H1 (cell line): ENCODE measurements around the gene GRIK1. TPM values are rescaled to one million over a fixed set of nuclear protein-coding genes. Genes with fewer than 3 reads are reported as not detected.

Source experiments
- CTCF ChIA-PET: fragments of 300-600 bp; sonication (Branson Sonifier 250); formaldehyde crosslinking; loops from one replicate; lab custom pipeline; 2021; ENCODE audit not compliant: partially characterized antibody; lab: Charles Lee
- POLR2A ChIA-PET: fragments of 300-600 bp; sonication (Branson Sonifier 250); formaldehyde crosslinking; loops from one replicate; lab custom pipeline; 2021; ENCODE audit warnings: inconsistent platforms; ENCODE audit not compliant: partially characterized antibody; lab: Charles Lee
- DNase-seq, 2 experiments: peaks; one replicate each; pipeline versions ENCODE4 v3.0.0 to v3.0.0-alpha.2; 2010 to 2022; ENCODE audit warnings: low spot score in 2 of 2, low read depth in 1 of 2, mixed read lengths in 1 of 2
- FAIRE-seq: peaks from 2 replicates; lab custom pipeline; 2011; peaks lifted over from hg19 to GRCh38; lab: Jason Lieb, UNC
- H2AFZ ChIP-seq: 2 replicates; pipeline ENCODE4 v1.8.1; 2012; ENCODE audit warnings: low read length, inconsistent platforms
- H2AK5ac ChIP-seq: 2 replicates; pipeline ENCODE4 v1.6.1; 2013; ENCODE audit warnings: low read depth, low read length
- H2BK120ac ChIP-seq: replicated peaks from 2 replicates; pipeline ENCODE3; 2013; ENCODE audit warnings: low read depth, low read length, inconsistent platforms
- H2BK12ac ChIP-seq: 2 replicates; pipeline ENCODE4 v1.6.1; 2013; ENCODE audit warnings: low read depth, low read length
- H2BK15ac ChIP-seq: 2 replicates; pipeline ENCODE4 v1.6.1; 2013; ENCODE audit warnings: low read length
- H2BK20ac ChIP-seq: 2 replicates; pipeline ENCODE4 v1.6.1; 2013; ENCODE audit warnings: low read length
- H2BK5ac ChIP-seq: 2 replicates; pipeline ENCODE4 v1.6.1; 2013; ENCODE audit warnings: low read depth, low read length
- H3K14ac ChIP-seq: 2 replicates; pipeline ENCODE4 v1.6.1; 2013; ENCODE audit warnings: inconsistent platforms; ENCODE audit not compliant: insufficient read length
- H3K18ac ChIP-seq: 2 replicates; pipeline ENCODE4 v1.6.1; 2013; ENCODE audit warnings: low read length; ENCODE audit errors: extremely low read depth
- H3K23ac ChIP-seq: 2 replicates; pipeline ENCODE4 v1.6.1; 2013; ENCODE audit warnings: inconsistent platforms; ENCODE audit not compliant: insufficient read length
- H3K23me2 ChIP-seq: 2 replicates; pipeline ENCODE4 v1.6.1; 2013; ENCODE audit warnings: low read depth, low read length
- H3K27ac ChIP-seq: 2 replicates; pipeline ENCODE4 v1.6.1; 2011; ENCODE audit warnings: low read depth, low read length, inconsistent platforms
- H3K27me3 ChIP-seq, 4 experiments: replicated peaks in 1 of 4; 1 replicate in 1 of 4; 2 replicates in 3 of 4; pipeline versions ENCODE4 v1.6.1 to v1.8.1; 2011 to 2013; ENCODE audit warnings: low read length in 3 of 4, mild to moderate bottlenecking in 3 of 4, inconsistent platforms in 2 of 4, mixed read lengths in 2 of 4, moderate library complexity in 1 of 4; ENCODE audit not compliant: control insufficient read depth in 3 of 4, insufficient read depth in 3 of 4; ENCODE audit errors: extremely low read depth in 1 of 4
- H3K36me3 ChIP-seq, 4 experiments: 2 replicates each; pipeline versions ENCODE4 v1.6.1 to v1.8.1; 2011 to 2013; ENCODE audit warnings: mild to moderate bottlenecking in 4 of 4, low read length in 3 of 4, moderate library complexity in 2 of 4, control low read depth in 1 of 4, inconsistent platforms in 1 of 4; ENCODE audit not compliant: insufficient read depth in 4 of 4, control insufficient read depth in 2 of 4
- H3K4ac ChIP-seq: replicated peaks from 2 replicates; pipeline ENCODE3; 2013; ENCODE audit warnings: low read length, low read depth, mixed read lengths, inconsistent platforms; ENCODE audit not compliant: insufficient read length
- H3K4me1 ChIP-seq, 4 experiments: replicated peaks in 1 of 4; 1 replicate in 1 of 4; 2 replicates in 3 of 4; pipeline versions ENCODE4 v1.6.1 to v1.8.1; 2011 to 2013; ENCODE audit warnings: low read length in 3 of 4, inconsistent platforms in 2 of 4, mixed read lengths in 1 of 4; ENCODE audit not compliant: insufficient read depth in 4 of 4, control insufficient read depth in 3 of 4
- H3K4me2 ChIP-seq, 2 experiments: 2 replicates each; pipeline versions ENCODE4 v1.6.1 to v1.8.1; 2011 to 2013; ENCODE audit warnings: low read depth in 2 of 2, low read length in 2 of 2, control low read depth in 1 of 2, inconsistent platforms in 1 of 2, mild to moderate bottlenecking in 1 of 2; ENCODE audit not compliant: insufficient read depth in 1 of 2
- H3K4me3 ChIP-seq, 4 experiments: fragments of 200-600, 300-600 bp in 1 of 4; sonication (generic), shearing (Covaris generic), sonication (Bioruptor Twin) in 1 of 4; 2 replicates each; pipeline versions ENCODE4 v1.5.1 to v1.8.1; 2011 to 2016; ENCODE audit warnings: low read length in 4 of 4, low read depth in 3 of 4, control low read depth in 2 of 4, inconsistent platforms in 2 of 4, mild to moderate bottlenecking in 2 of 4, mixed read lengths in 1 of 4, moderate library complexity in 1 of 4; ENCODE audit not compliant: insufficient read depth in 2 of 4; ENCODE audit errors: extremely low read depth in 1 of 4
- H3K56ac ChIP-seq: replicated peaks from 2 replicates; pipeline ENCODE3; 2013; ENCODE audit warnings: low read depth, mild to moderate bottlenecking, mixed read lengths, low read length, inconsistent platforms; ENCODE audit not compliant: insufficient read length
- H3K79me1 ChIP-seq: 2 replicates; pipeline ENCODE4 v1.6.1; 2013; ENCODE audit warnings: low read depth, low read length, control low read depth
- H3K79me2 ChIP-seq, 2 experiments: 2 replicates each; pipeline versions ENCODE4 v1.6.1 to v1.8.1; 2012 to 2013; ENCODE audit warnings: low read length in 2 of 2, mild to moderate bottlenecking in 2 of 2, inconsistent platforms in 1 of 2; ENCODE audit not compliant: insufficient read depth in 2 of 2, control insufficient read depth in 1 of 2
- H3K9ac ChIP-seq, 4 experiments: replicated peaks in 1 of 4; 1 replicate in 1 of 4; 2 replicates in 3 of 4; pipeline versions ENCODE4 v1.6.1 to v1.8.1; 2011 to 2013; ENCODE audit warnings: low read depth in 3 of 4, low read length in 3 of 4, control low read depth in 2 of 4, mild to moderate bottlenecking in 2 of 4, moderate library complexity in 2 of 4, inconsistent platforms in 1 of 4; ENCODE audit errors: extremely low read depth in 1 of 4
- H3K9me3 ChIP-seq, 2 experiments: 2 replicates each; pipeline versions ENCODE4 v1.6.1 to v1.8.1; 2012 to 2013; ENCODE audit warnings: mild to moderate bottlenecking in 2 of 2, moderate library complexity in 2 of 2, control low read depth in 1 of 2, inconsistent platforms in 1 of 2, low read depth in 1 of 2, low read length in 1 of 2, mixed read lengths in 1 of 2; ENCODE audit not compliant: insufficient read depth in 2 of 2
- H4K20me1 ChIP-seq, 2 experiments: replicated peaks in 1 of 2; 2 replicates each; pipeline versions ENCODE3 to v1.8.1; 2011 to 2013; ENCODE audit warnings: inconsistent platforms in 2 of 2, low read length in 2 of 2, mild to moderate bottlenecking in 1 of 2; ENCODE audit not compliant: insufficient read depth in 2 of 2, control insufficient read depth in 1 of 2
- H4K5ac ChIP-seq: 2 replicates; pipeline ENCODE4 v1.6.1; 2013; ENCODE audit warnings: low read length, low read depth, mixed read lengths, inconsistent platforms; ENCODE audit not compliant: insufficient read length
- H4K8ac ChIP-seq: 2 replicates; pipeline ENCODE4 v1.8.0; 2013; ENCODE audit warnings: mild to moderate bottlenecking, moderate library complexity, low read length, inconsistent platforms; ENCODE audit not compliant: insufficient read depth; ENCODE audit errors: extremely low read depth
- H4K91ac ChIP-seq: replicated peaks from 2 replicates; pipeline ENCODE3; 2013; ENCODE audit warnings: low read length, mixed read lengths, inconsistent platforms; ENCODE audit not compliant: insufficient read length
- CREB1 ChIP-seq: IDR thresholded peaks from 2 replicates; pipeline ENCODE4 v1.6.1; 2012; ENCODE audit warnings: inconsistent platforms
- EGR1 ChIP-seq: IDR thresholded peaks from 2 replicates; pipeline ENCODE4 v1.6.1; 2011; ENCODE audit warnings: low read depth, low read length, borderline replicate concordance
- EZH2 ChIP-seq: fragments of 200-600 bp; sonication (generic); IDR thresholded peaks from 2 replicates; pipeline ENCODE4 v1.7.1; 2012; ENCODE audit warnings: low read depth, mild to moderate bottlenecking, moderate library complexity, low read length, inconsistent platforms; ENCODE audit not compliant: severe bottlenecking
- KDM1A ChIP-seq: fragments of 200-600, 300-600 bp; sonication (generic); IDR thresholded peaks from 2 replicates; pipeline ENCODE4 v1.7.1; 2016; ENCODE audit warnings: mild to moderate bottlenecking, low read length, borderline replicate concordance
- KDM5A ChIP-seq: fragments of 200-600 bp; IDR thresholded peaks from 2 replicates; pipeline ENCODE4 v1.7.1; 2012; ENCODE audit warnings: mild to moderate bottlenecking, low read length, inconsistent platforms, mixed read lengths
- WGBS, 2 experiments: shearing (Covaris generic) in 1 of 2; methylation state at CpG; one replicate each; pipeline versions ENCODE4 v1.1.6 to v1.1.7; 2013 to 2015; ENCODE audit warnings: low lambda C conversion rate in 2 of 2, mixed read lengths in 2 of 2, inconsistent platforms in 1 of 2, low coverage in 1 of 2, missing lambda C conversion rate in 1 of 2; ENCODE audit not compliant: insufficient replicate concordance in 2 of 2, insufficient coverage in 1 of 2, insufficient read length in 1 of 2; ENCODE audit errors: extremely low coverage in 1 of 2, missing lambda C conversion rate in 1 of 2; 5-methylcytosine and 5-hydroxymethylcytosine counted together
- polyA plus RNA-seq, 7 experiments: library from polyadenylated mRNA; depleted of rRNA in 3 of 7; stranded (reverse) in 5 of 7; unstranded in 2 of 7; fragments of >200 nt in 5 of 7; fragments of 200-250 nt in 2 of 7; gene quantifications; 1 replicate in 5 of 7; 2 replicates in 1 of 7; 4 replicates in 1 of 7; pipeline versions ENCODE4 v1.2.1 to v1.2.3, GENCODE V29; 2011 to 2013; ENCODE audit warnings: missing spikeins in 2 of 7, mixed read lengths in 2 of 7
- total RNA-seq: library from RNA; stranded (reverse); fragmentation: NEBNext Ultra II Directional; extraction: Animal tissue kit (Norgen Biotek cat#: 25700); gene quantifications from 2 replicates; pipeline ENCODE4 v1.2.1, GENCODE V29; 2021

The GRIK1 gene
- total and polyA plus RNA-seq, 2 of the 8 experiments (the other 6 are each of a cell fraction or from before 2014, with no cell fraction given), result 0.11 to 0.32 TPM

- no peak overlapping the region for H2AK5ac ChIP-seq
- H2AFZ ChIP-seq, result no peak overlapping the region
- DNase-seq (no peak), FAIRE-seq (no peak)
- H2BK12ac ChIP-seq, result no peak overlapping the region
- H2BK15ac ChIP-seq, result no peak overlapping the region
- H3K4me1 ChIP-seq, result peaks cover 1 to 10% (median 3%) of the 10 kb centered on the region in 4 experiments; a peak in 6 of 7 replicates
- H3K79me1 ChIP-seq, result no peaks in the 10 kb centered on the region
- no peaks in the 10 kb centered on the region for H3K79me2 ChIP-seq
- no peaks in the 10 kb centered on the region for H3K23me2 ChIP-seq
- no peak overlapping the region for H2BK20ac ChIP-seq
- no peak for TF ChIP-seq KDM1A
- TF ChIP-seq EGR1, result no peak
- no peak for TF ChIP-seq KDM5A
- TF ChIP-seq CREB1, result no peak
- no peak for TF ChIP-seq EZH2
- no peaks in the 10 kb centered on the region for H3K9me3 ChIP-seq
- H3K14ac ChIP-seq, result no peak overlapping the region
- no peak overlapping the region for H4K8ac ChIP-seq
- no peak overlapping the region for H3K4me2 ChIP-seq
- no peak overlapping the region for H3K18ac ChIP-seq
- H3K56ac ChIP-seq, result no peak overlapping the region
- ChIA-PET CTCF (no interaction called here), POLR2A (no interaction called here)
- no peak overlapping the region for H3K23ac ChIP-seq
- H2BK5ac ChIP-seq, result no peak overlapping the region
- no peak overlapping the region for H4K5ac ChIP-seq
- H3K4ac ChIP-seq, result no peak overlapping the region
- no peaks in the 10 kb centered on the region for H3K27me3 ChIP-seq
- no peak overlapping the region for H3K4me3 ChIP-seq
- WGBS, 2 experiments, result 94% methylated on average over 3 of the region's 3 CpGs; no CpG with 5 or more reads in 1 of the 2 experiments
- no peak overlapping the region for H3K9ac ChIP-seq
- H4K20me1 ChIP-seq, result no peaks in the 10 kb centered on the region
- no peak overlapping the region for H3K27ac ChIP-seq
- no peak overlapping the region for H4K91ac ChIP-seq
- H2BK120ac ChIP-seq, result no peak overlapping the region
- no peaks in the 10 kb centered on the region for H3K36me3 ChIP-seq
Measured at GRCh38 chr21:29674343-29674742, 265.5 kb downstream of the GRIK1 start.
